T-helper 2 cell treated with Interferon-gamma antibody and Interleukin-4, amounts not matched to agents 100 ng/mL and 5 ng/mL, for 36 hours (primary cell): ENCODE measurements around the gene TTC14. TPM values are rescaled to one million over a fixed set of nuclear protein-coding genes. Genes with fewer than 3 reads are reported as not detected.
"Not testable (repeated sequence)": the region's sequence is repeated elsewhere in the genome, so short reads cannot be mapped to it uniquely, and the experiment has no call there.

Experiments
- intact Hi-C: fragments of 100-400 bp; cut with micrococcal nuclease; formaldehyde crosslinking; loops from one replicate; pipeline ENCODE4 v1.15.1; 2023
- total RNA-seq: library from RNA; stranded (reverse); gene quantifications from 2 replicates; pipeline ENCODE4 v1.2.3, GENCODE V29; 2022

The TTC14 gene, protein sequence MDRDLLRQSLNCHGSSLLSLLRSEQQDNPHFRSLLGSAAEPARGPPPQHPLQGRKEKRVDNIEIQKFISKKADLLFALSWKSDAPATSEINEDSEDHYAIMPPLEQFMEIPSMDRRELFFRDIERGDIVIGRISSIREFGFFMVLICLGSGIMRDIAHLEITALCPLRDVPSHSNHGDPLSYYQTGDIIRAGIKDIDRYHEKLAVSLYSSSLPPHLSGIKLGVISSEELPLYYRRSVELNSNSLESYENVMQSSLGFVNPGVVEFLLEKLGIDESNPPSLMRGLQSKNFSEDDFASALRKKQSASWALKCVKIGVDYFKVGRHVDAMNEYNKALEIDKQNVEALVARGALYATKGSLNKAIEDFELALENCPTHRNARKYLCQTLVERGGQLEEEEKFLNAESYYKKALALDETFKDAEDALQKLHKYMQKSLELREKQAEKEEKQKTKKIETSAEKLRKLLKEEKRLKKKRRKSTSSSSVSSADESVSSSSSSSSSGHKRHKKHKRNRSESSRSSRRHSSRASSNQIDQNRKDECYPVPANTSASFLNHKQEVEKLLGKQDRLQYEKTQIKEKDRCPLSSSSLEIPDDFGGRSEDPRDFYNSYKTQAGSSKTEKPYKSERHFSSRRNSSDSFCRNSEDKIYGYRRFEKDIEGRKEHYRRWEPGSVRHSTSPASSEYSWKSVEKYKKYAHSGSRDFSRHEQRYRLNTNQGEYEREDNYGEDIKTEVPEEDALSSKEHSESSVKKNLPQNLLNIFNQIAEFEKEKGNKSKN
- 66.9 and 67.4 TPM in 2 replicates for total RNA-seq

GRCh38 chr3:180601688-180602666, at the start of gene TTC14:
TTC14 (plus strand) TSS chr3:180602163; CDS start chr3:180602262, 99 bp downstream.
- intact Hi-C loops = loop anchor here (1.0 to 5.0 kb wide), 11 partner anchors 77 to 1530 kb away; partner anchors contain the start of genes ACTL6A, CCDC39, DNAJC19 and FXR1

GRCh38 chr3:180563406-180563805, 38.6 kb upstream of the TTC14 start:
- intact Hi-C loops = no loop called here

GRCh38 chr3:180564676-180565075, 37.3 kb upstream of the TTC14 start:
- intact Hi-C loops = no loop called here

- intact Hi-C loops = no loop called here
Measured at GRCh38 chr3:180570238-180570637, 31.7 kb upstream of the TTC14 start.

GRCh38 chr3:180571831-180572598, 29.9 kb upstream of the TTC14 start:
- intact Hi-C loops = no loop called here

- intact Hi-C loops = no loop called here
Measured at GRCh38 chr3:180575571-180575970, 26.4 kb upstream of the TTC14 start.

GRCh38 chr3:180580934-180581333, 21.0 kb upstream of the TTC14 start:
- intact Hi-C loops = no loop called here

- intact Hi-C loops = loop anchor here (10.0 kb wide), 1 partner anchor 776 kb away; no protein-coding TSS in a partner anchor
Measured at GRCh38 chr3:180590396-180590795, 11.6 kb upstream of the TTC14 start.

GRCh38 chr3:180593631-180594030, 8.3 kb upstream of the TTC14 start:
- intact Hi-C loops = loop anchor here (10.0 kb wide), 1 partner anchor 779 kb away; no protein-coding TSS in a partner anchor

- intact Hi-C loops = loop anchor here (5.0 to 10.0 kb wide), 2 partner anchors 780 to 843 kb away; no protein-coding TSS in a partner anchor
Measured at GRCh38 chr3:180594631-180595558, 7.1 kb upstream of the TTC14 start.

DNA sequence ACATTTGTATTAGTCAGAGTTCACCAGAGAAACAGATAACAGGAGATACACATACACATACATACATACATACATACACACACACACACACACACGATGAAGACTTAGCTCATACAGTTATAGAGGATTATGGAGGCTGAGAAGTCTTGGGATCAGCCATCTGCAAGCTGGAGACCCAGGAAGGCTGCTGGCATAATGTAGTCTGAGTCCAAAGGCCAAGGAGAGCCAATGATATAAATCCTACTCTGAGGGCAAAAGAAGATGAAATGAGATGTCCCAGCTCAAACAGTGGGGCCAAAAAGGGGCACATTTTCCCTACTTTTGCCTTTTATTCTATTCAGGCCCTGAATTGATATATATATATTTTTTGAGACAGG, 6.4 kb upstream of the TTC14 start:
- intact Hi-C loops = loop anchor here (5.0 to 10.0 kb wide), 2 partner anchors 781 to 843 kb away; no protein-coding TSS in a partner anchor

GRCh38 chr3:180600473-180600872, 1.5 kb upstream of the TTC14 start:
- intact Hi-C loops = loop anchor here (5.0 kb wide), 4 partner anchors 333 to 1528 kb away; partner anchors contain the start of gene ZMAT3

DNA sequence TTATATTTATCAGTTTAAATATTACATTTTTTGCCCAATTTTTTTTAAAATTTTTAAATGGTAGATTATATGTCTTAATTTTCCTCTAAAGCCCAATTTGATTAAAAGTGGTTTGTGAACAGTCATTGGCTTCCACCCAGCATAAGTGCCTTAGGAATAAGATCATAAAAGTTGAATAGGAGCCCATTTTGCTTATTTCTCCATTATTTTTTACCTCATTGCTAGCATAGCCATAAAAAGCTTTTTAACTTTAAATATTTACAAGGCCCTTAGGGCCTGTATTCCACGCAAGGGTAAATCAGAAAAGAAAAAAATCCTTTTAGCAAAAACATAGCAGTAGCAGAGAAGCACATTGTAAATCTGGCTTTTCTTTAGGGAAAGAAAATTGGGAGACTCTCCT, 9.0 kb downstream of the TTC14 start:
- intact Hi-C loops = no loop called here

DNA sequence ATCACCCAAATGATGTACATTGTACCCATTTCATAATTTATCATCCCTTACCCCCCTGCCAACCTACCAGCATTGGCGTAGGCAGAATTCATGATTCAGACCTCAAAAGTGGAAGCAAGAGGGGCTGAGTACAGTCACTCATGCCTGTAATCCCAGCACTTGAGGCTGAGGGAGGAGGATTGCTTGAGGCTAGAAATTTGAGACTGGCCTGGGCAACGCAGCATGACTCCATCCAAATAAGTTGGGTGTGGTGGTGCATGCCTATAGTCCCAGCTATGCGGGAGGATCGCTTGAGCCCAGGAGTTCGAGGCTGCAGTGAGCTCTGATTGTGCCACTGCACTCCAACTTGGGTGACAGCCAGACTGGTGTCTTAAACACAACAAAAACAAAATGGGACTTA, 10.4 kb downstream of the TTC14 start:
- intact Hi-C loops = no loop called here

DNA sequence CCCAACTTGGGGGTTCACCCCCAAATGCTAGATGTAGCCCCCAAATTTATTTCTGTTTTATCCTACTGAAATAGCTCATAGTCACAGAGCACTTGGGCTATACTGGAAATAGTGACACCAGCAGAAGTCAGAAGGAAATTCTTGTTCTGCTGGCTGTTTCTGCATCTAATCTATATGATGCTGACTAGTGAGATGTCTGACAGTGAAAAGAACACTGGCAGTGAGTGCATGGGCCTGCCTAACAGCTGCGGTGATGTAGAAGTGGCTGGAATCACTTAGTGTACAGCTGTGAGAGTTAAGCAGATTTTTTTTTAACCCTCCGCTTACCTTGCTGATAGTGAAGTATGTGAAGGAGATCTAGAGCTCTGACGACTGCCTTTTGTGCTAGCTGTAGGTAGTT, 14.0 kb downstream of the TTC14 start:
- intact Hi-C loops = no loop called here

DNA sequence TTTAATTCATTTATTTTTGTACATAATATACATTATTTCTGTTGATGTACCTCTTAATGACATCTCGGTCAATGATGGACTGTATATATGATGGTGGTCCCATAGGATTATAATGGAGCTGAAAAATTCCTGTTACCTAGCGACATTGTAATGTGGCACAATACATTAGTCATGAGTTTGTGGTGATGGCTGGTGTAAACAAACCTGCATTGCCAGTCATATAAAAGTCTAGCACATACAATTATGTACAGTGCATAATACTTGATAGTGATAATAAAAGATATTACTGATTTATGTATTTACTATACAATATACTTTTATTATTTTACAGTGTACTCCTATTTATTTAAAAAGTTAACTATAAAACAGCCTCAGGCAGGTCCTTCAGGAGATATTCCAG, 15.1 kb downstream of the TTC14 start:
- intact Hi-C loops = no loop called here

DNA sequence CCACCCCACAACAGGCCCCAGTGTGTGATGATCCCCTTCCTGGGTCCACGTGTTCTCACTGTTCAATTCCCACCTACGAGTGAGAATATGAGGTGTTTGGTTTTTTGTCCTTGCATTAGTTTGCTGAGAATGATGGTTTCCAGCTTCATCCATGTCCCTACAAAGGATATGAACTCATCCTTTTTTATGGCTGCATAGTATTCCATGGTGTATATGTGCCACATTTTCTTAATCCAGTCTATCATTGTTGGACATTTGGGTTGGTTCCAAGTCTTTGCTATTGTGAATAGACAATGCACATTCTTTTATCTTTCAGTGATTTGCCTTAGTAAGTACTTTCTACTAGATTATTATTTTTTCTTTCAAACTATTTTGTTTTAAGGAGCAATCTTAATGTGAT, 16.6 kb downstream of the TTC14 start:
- intact Hi-C loops = not testable (repeated sequence)

DNA sequence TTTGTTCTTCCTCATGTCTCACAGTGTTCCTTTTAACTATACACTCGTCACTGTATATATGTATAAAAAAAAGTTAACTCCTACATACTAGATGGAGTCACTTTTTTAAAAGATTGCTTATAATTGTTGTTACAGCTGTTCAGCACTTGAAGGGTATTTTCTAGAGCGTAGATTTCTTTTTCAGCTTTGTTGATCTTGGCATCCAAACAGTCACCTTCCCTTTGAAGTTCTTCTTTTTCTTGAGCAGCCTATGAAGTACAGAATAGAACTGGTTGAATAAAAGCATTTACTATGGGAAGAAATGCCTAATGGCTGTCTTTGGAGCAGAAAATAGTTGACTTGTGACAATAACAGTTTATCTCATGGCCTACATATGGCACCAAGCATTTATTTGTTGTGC, 17.8 kb downstream of the TTC14 start:
- intact Hi-C loops = no loop called here

- intact Hi-C loops = no loop called here
Measured at GRCh38 chr3:180624714-180625113, 22.8 kb downstream of the TTC14 start.
